HT-29 (cell line): ENCODE results near the gene EEF1A2. TPM values are rescaled to one million over a fixed set of nuclear protein-coding genes. Genes with fewer than 3 reads are reported as not detected.

Experiments
- DNase-seq: peaks from one replicate; pipeline ENCODE4 v3.0.0-alpha.2; 2015; ENCODE audit warnings: low spot score
- total RNA-seq: library from RNA; depleted of rRNA; stranded (reverse); fragments of >200 nt; shearing (Covaris generic); gene quantifications from 2 replicates; pipeline ENCODE4 v1.2.3, GENCODE V29; 2014

The EEF1A2 gene
- total RNA-seq, 1 experiment from 2014 or later = 38.0 TPM

GRCh38 chr20:63500902-63501817 lies 2.3 kb upstream of the EEF1A2 start:
- DNase-seq = no peak

DNA sequence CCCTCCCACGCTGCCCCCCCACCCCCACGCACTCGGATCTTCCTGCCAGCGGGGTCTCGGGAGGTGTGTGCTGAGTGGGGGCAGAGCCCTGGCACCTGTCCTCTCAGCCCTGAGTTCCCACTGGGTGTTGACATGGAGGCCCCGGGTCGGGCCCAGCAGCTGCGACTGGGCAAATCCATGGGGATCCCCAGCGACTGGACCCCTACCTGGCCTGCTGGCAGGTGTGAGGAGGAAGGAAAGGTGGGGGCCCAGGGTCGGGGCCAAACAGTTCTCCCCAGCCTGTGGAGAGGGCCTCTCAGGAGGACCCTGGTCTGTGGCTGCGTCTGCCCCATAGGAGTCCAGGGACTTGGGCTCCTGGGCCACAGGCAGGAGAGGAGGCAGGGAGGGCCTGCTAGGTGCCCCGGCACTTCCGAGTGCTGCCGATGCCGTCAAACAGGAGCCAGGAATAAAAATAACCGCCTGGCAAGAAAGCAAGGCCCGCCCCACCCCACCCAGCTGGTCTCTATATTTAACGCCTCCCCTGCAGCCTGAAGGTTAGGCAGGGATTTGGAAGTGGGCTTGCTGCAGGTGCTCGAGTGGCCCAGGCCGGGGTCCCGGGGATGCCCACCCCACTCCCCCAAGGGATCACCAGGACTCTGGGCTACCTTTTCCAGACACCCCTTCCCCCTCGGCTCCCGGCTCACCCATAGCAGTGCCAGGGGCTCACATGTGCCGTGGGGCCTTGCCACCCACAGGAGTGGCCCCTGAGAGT lies 1.4 kb upstream of the EEF1A2 start:
- no peak for DNase-seq

DNA sequence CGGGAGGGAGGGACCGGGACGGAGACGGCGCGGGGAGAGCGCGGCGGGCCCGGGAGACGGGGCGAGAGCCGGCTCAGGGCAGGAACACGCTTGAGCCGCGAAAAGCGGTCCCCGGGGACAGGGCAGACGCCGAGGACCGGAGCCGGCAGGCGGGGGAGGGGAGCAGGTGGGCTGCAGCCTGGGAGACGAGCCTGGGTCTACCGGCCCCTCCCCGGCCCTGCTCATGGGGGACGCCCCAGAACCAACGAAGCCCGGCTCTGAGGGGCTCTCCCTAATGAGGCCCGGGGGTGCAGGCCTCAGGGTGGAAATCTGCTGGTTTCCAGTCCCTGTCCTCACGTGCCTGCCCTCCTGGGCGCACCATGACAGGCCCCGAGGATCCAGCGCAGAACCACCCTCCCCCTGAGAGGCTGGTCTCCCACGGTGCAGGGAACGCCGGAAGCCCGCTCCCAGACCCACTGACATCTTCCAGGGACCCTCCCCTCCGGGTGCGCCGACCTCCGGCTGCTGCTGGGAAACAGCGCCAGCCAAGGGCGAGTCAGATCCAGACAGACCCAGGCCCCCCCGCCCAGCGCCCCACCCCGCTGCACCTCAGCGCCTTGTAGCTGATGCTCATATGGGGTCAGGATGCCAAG lies 571 bp upstream of the EEF1A2 start:
- no peak for DNase-seq

GRCh38 chr20:63497946-63498935 lies 642 bp downstream of the EEF1A2 start:
- no peak for DNase-seq

DNA sequence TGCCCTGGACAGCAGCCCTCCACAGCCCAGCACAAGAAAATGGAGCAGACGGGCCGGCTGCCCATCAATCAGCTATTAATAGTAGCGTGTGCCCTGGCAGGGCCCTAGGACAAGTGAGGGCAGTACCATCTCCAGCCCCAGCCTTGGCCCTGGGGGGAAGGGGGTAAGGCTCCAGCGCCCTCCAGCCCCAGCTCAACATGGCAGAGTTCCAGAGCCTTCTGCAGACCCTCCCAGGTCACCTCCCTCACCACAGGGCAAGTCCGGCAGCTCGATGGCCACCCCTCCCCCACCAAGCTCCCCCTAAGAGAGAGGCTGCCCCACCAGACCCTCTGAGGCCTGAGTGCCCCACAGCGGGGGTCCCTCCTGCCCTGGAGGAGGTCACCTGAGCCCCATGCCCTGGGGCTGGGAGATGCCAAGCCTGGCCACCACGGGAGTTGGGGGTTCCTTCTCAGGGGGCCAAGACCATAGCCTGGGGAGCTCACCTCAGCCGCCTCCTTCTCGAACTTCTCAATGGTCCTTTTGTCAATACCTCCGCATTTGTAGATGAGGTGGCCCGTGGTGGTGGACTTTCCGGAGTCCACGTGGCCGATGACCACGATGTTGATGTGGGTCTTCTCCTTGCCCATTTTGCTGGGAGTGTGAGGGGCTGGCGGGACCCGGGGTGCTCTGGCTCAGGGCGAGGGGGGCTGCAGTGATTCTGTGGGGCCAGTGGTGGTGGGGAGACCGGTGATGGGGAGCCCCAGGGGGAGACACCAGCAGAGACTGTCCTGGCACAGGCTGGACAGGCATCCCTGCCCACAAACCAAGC lies 1.5 kb downstream of the EEF1A2 start:
- DNase-seq = no peak

DNA sequence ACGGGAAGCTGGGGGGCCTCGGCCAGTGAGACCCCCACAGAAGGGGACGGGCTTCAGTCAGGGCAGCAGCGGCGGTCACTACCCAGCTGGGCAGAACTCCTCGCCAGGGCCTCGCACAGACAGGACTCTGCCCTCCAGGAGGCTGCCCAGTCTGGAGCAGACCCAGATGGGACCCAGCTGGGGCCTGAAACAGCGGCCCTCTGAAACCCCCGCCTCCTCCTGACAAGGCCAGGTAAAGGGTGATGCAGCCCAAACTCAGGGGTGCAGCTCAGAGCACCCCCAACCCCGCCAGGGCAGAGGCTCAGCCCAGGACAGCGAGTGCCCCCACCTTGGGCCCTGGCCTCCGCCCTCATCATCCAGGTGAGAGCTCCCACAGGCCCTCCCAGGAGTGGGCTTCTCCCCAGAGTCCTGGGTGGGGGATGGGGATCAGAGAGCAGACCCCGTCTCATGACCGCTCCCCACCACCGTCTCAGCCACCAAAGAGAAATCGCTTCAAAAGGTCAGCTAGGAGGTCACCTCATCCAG lies 2.2 kb downstream of the EEF1A2 start:
- DNase-seq = no peak

GRCh38 chr20:63495741-63496595 lies 2.9 kb downstream of the EEF1A2 start:
- DNase-seq = peak; percentile 83

- no peak for DNase-seq
Measured at GRCh38 chr20:63495167-63495720, 3.6 kb downstream of the EEF1A2 start.

GRCh38 chr20:63494420-63495166 lies 4.3 kb downstream of the EEF1A2 start:
- DNase-seq = no peak

DNA sequence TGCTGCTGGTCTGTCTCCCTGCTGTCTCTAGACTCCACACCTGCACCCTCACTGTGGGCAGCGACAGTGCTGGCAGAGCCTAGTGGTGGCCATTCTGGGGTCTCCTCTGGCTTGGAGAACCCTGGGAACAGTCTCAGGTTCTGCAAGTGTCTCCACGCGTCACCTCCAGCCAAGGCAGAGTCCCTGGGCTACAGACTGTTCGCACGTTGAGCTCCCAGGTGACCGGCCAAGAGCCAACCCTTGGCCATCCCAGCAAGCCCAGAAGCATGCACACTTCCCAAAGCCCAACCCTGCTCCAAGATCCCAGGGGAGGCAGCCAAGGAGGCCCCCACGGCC lies 4.8 kb downstream of the EEF1A2 start:
- no peak for DNase-seq

- no peak for DNase-seq
Measured at GRCh38 chr20:63493563-63494020, 5.3 kb downstream of the EEF1A2 start.

- DNase-seq = no peak
Measured at GRCh38 chr20:63492982-63493381, 5.9 kb downstream of the EEF1A2 start.

DNA sequence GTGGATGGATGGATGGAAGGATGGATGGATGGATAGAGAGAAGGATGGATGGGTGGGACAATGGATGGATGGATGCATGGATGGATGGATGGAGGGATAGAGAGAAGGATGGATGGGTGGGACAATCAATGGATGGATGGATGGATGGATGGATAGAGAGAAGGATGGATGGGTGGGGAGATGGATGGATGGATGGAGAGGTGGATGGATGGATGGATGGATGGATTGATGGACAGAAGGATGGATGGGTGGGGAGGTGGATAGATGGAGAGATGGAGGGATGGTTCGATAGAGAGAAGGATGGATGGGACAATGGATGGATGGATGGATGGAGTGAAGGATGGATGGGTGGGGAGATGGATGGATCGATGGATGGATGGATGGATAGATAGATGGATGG lies 6.4 kb downstream of the EEF1A2 start:
- DNase-seq = no peak

DNA sequence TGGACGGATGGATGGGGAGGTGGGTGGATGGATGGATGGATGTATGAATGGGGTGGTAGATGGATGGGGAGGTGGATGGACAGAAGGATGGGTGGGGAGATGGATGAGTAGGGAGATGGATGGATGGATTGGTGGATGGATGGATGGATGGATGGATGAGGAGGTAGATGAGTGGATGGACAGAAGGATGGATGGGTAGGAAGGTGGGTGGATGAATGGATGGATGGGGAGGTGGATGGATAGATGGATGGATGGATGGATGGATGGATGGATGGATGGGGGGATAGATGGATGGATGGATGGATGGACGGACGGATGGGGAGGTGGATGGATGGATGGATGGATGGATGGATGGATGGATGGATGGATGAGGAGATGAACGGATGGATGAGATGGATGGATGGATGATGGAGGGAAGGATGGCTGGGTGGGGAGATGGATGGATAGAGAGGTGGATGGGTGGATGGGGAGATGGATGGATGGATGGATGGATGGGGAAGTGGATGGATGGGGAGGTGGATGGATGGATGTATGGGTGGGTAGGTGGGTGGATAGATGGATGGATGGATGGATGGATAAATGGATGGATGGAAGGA lies 7.2 kb downstream of the EEF1A2 start:
- DNase-seq = no peak

DNA sequence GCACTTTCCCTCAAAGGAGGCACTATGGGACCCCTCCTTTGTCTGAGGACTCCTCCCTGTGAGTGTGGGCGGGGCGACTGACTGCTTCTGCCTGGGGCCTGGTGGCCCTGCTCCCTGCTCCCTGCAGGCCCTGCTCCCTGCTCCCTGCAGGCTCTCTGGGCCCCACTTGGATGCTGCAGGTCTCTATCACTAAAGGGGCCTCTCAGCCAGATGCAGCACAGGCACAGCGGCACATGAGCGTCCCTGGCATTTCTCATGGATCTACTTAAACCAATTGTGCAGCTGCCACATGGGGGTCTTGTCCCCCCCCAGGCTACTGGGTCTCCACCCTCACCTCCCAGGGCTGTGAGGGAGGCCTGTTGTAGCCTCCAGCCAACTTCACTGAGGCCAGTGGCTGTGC lies 7.8 kb downstream of the EEF1A2 start:
- no peak for DNase-seq

GRCh38 chr20:63490416-63490815 lies 8.5 kb downstream of the EEF1A2 start:
- DNase-seq = no peak
